DMS153 treated with DMSO at 0.1 percent for 48 hours (cell line): Measurements from ENCODE around the gene WWOX.

Experiments
- DNase-seq: peaks from one replicate; lab custom pipeline; 2025; ENCODE audit not compliant: unreplicated experiment; lab: John Stamatoyannopoulos, UW

The WWOX gene

GRCh38 chr16:78292086-78292843 is 192.8 kb downstream of the WWOX start:
- no peak for DNase-seq

GRCh38 chr16:78292844-78293380 is 193.5 kb downstream of the WWOX start:
- no peak for DNase-seq

GRCh38 chr16:78294538-78295225 is 195.2 kb downstream of the WWOX start:
- DNase-seq: no peak

GRCh38 chr16:78297066-78297666 is 197.7 kb downstream of the WWOX start:
- peak; percentile 59 for DNase-seq

- no peak for DNase-seq
Observed at GRCh38 chr16:78298986-78299385, 199.5 kb downstream of the WWOX start.

GRCh38 chr16:78300469-78300868 is 201.0 kb downstream of the WWOX start:
- DNase-seq: no peak

- no peak for DNase-seq
Observed at GRCh38 chr16:78303946-78304345, 204.5 kb downstream of the WWOX start.

GRCh38 chr16:78306361-78306760 is 206.9 kb downstream of the WWOX start:
- no peak for DNase-seq

- DNase-seq: no peak
Observed at GRCh38 chr16:78307824-78308528, 208.5 kb downstream of the WWOX start.

- DNase-seq: no peak
Observed at GRCh38 chr16:78309763-78310162, 210.3 kb downstream of the WWOX start.

GRCh38 chr16:78310196-78310595 is 210.7 kb downstream of the WWOX start:
- DNase-seq: no peak

GRCh38 chr16:78310990-78311561 is 211.6 kb downstream of the WWOX start:
- DNase-seq: no peak

DNA sequence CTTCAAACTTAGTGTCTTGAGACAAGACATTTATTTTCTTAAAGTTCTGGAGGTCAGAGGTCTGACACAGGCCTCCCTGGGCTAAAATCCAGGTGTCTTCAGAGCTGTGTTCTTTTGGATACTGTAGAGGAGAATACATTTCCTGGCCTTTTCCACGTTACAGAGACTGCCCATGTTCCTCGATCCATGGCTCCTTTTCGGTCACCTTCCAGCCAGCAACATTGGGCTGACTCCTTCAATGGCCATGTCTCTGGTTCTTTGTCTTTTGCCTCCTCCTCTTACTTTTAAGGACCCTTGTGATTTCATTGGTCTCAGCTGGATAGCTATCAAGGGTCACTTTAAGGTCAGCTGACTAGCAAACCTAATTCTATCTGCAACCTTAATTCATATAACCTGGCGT is 212.4 kb downstream of the WWOX start:
- no peak for DNase-seq

DNA sequence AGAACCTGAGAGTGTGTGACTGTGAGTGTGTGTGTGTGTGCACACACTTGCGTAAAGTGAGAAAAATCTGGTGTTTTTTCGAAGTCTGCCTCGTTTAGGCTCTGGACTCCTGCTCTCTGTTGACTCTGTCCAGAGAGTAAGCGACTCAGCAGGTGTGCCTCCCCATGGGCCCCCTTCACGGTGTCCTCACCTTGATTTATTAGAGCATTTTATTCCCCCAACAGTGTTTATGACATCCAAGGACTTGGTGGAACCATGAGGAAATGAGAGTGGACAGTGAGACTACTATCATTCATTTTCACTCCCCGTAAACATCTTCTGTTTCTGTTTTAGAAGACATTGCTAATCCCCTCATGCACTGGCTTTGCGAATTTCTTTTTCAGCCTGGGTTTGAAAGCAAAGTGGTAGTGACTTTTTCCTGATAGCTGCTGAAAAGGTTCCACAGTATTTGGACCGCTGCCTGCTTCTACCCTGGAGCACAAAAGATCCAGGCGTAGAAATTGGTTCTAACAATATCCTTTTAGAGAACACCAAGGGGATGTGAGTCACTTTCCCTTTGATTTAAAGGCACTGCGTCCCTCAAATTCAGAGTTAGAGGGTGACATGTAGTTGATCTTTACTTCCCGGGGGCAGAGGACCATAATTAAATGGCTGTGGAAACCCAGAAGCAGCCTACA is 218.2 kb downstream of the WWOX start:
- DNase-seq: no peak

DNA sequence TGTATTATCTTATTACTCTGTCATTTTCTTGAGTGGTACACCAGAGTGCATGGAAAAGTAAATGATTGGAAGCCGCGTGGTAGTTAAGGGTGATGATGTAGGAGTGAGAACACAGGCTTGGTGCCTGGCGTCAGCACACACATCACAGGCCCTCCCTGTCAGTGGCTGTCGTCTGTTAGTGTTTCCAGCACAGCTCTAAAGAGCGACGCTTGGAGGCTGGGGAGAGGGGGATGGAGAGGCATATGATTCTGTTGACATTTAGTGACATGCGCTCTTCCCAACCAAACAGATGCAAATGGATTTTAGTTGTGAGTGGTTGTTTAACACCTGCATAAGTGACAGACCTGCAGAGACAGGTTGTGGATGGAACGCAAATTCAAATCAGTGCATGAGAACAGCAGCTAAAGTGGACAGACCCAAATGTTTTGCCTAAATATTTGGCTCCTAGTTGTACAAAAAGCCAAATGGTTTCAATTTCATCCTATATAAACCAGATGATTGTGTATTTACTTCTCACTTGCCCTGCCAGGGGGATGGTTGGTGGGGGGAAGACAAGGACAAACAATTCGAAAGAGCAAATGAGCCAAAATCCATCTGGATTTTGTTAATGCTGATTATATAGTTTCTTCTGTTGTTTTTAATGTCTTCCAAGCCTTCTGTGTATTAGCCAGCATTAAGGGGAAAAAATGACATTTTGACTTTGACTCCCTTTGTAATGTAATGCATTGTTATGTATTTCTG is 222.3 kb downstream of the WWOX start:
- DNase-seq: no peak

DNA sequence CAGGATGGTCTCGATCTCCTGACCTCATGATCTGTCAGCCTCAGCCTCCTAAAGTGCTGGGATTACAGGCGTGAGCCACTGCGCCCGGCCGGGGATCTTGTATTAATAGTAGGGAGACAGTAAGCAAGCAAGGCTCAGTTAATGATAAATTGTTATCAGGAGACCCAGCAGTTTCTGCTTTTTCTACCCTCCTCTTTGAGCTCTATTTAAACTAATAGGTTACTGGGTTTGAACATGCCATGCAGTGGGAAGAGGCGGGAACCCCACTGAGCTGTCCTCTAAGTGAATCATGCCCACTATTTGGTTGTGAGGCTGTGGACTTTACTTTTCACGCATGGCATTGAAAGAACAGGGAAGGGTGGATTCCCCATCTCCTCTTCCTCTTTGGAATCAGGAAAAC is 223.9 kb downstream of the WWOX start:
- no peak for DNase-seq

GRCh38 chr16:78324649-78325285 is 225.3 kb downstream of the WWOX start:
- DNase-seq: no peak

GRCh38 chr16:78325468-78326352 is 226.3 kb downstream of the WWOX start:
- DNase-seq: no peak
